ENCODE data around the gene PRR7.
"Not testable (repeated sequence)": the region's sequence is repeated elsewhere in the genome, so short reads cannot be mapped to it uniquely, and the experiment has no call there.

DNA sequence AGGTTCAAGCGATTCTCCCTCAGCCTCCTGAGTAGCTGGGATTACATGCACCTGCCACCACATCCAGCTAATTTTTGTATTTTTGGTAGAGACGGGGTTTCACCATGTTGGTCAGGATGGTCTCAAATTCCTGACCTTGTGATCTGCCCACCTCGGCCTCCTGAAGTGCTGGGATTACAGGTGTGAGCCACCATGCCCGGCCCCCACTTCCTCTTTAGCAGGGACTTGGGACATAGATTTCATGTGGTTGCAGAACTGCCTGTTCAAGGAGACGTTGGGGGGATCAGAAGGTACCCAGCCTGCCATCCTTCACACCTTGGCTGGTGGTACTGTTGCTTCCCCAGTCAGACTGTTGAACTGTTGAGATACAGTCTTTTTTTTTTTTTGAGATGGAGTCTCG, 29.5 kb upstream of the PRR7 start:
- TF ChIP-seq MTA1 (CRISPR knock-in tag; IDR thresholded peaks at IDR 0.05; ENCODE audit: borderline replicate concordance); JUND (CRISPR knock-in tag; IDR thresholded peaks at IDR 0.05); ZNF318 (CRISPR knock-in tag; IDR thresholded peaks at IDR 0.05): not testable (repeated sequence)

All from HepG2 (cell line).